GM12892 (cell line): Measurements from ENCODE around the gene SFTPA1.
"Not testable (repeated sequence)": the region's sequence is repeated elsewhere in the genome, so short reads cannot be mapped to it uniquely, and the experiment has no call there.

Experiments
- DNase-seq: peaks from one replicate; pipeline ENCODE4 v3.0.0; 2011; ENCODE audit not compliant: insufficient read length
- FAIRE-seq: peaks from 2 replicates; lab custom pipeline; 2011; peaks lifted over from hg19 to GRCh38; lab: Jason Lieb, UNC
- POLR2A ChIP-seq: IDR thresholded peaks from 2 replicates; pipeline ENCODE4 v1.6.1; 2011; ENCODE audit warnings: low read depth, low read length, control low read depth
- POLR2AphosphoS5 ChIP-seq: IDR thresholded peaks from 2 replicates; pipeline ENCODE4 v1.6.1; 2011; ENCODE audit warnings: low read depth, low read length, control low read depth
- TAF1 ChIP-seq: IDR thresholded peaks from 2 replicates; pipeline ENCODE4 v1.6.1; 2011; ENCODE audit warnings: low read depth, mild to moderate bottlenecking, control low read depth, low read length, borderline replicate concordance

The SFTPA1 gene

DNA sequence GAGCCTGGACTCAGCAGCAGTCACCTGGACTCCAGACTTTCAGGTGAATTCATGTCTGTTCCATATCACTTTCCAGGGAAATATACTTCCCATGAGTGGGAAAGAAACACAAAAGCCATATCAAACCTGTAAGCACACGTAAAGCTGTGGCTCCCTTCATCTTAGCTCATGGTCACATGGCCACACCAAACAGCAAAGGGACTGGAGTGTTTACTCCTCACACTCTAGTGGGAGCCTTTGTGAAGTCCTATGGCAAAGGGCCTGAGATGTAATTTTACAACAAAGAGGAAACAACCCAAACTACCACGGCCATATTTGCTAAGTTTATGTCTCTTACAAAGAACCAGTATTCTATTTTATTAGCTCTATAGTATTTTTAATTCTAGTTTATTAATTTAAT is 16.3 kb downstream of the SFTPA1 start:
- DNase-seq (no peak), FAIRE-seq (no peak)
- TF ChIP-seq POLR2A = no peak
- TF ChIP-seq TAF1 = no peak
- no peak for TF ChIP-seq POLR2AphosphoS5

- no peak for TF ChIP-seq POLR2AphosphoS5
- no peak for TF ChIP-seq TAF1
- TF ChIP-seq POLR2A = no peak
- DNase-seq (no peak), FAIRE-seq (no peak)
Observed at GRCh38 chr10:79628083-79628482, 17.3 kb downstream of the SFTPA1 start.

DNA sequence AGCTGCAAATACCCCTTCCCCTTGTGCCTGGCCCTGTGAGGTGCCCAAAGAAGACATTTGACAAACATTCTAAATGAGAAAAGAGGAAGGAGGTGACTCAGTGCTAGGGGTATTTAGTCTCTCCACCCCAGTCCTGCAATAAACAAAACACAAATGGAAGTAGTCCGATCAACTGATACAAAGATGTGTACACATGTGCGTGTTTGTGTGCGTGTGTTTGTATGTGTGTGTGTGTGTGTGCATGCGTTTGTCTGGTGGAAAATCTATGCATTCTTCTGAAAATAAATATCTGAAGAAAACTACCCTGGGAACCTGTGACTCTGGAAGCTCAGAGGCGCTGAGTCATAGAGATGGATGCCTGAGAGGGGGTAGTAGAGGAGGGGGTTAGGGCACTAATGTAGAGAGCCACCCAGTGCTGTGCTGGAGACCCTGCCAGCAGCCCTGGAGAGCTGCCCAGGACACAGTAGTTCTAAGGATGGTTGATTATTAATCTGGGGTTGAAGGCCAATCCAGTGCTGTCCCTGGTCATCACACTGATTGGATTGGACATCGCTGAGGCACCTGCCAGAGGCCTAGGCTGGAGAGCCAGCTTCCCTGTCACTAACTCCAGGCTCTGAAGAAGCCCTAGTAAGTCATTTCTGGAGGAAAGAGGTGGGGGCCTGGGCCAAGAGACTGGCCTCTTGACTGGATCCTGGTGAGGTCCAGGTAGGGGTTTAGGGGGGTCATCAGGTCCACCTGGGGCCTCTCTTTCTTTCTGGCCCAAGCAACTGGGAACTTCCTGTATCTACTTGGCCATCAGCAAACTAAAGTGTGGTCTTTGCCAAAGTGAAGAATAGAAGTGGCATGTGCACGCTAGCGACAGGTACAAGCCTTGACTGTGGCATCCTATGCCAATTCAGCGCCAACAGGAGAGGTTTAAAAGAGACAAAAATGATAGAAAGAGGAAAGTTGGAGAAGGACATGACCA is 18.5 kb downstream of the SFTPA1 start:
- no peak for FAIRE-seq
- no peak for DNase-seq
- no peak for TF ChIP-seq POLR2AphosphoS5
- no peak for TF ChIP-seq POLR2A
- no peak for TF ChIP-seq TAF1

- DNase-seq = no peak
- FAIRE-seq = no peak
- TF ChIP-seq TAF1 (no peak), POLR2AphosphoS5 (no peak), POLR2A (no peak)
Observed at GRCh38 chr10:79629955-79630327, 19.2 kb downstream of the SFTPA1 start.

DNA sequence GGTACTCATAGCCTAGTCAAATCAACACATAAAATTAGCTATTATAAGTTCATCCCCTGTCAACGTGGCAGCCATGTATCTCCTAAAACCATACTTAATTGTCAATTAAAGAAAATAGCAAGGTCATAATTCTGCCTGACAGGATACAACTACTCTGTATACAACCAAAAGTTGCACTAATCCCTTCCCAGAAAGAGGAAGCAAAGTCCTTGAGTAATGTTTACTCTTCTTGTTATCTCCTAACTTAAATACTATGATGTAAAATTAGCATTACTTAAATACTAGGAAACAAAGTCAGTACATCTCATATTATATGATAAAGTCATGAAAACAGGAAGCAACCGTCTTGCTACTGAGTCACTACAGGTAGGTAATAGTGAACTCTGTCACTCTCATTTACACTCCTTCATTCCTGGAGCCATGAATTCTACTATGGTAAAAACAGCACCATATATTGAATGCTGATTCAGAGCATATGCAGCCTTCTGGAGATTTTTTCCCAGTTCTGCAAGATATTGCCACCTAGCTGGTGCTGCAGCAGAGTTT is 26.0 kb downstream of the SFTPA1 start:
- not testable (repeated sequence) for DNase-seq, FAIRE-seq

DNA sequence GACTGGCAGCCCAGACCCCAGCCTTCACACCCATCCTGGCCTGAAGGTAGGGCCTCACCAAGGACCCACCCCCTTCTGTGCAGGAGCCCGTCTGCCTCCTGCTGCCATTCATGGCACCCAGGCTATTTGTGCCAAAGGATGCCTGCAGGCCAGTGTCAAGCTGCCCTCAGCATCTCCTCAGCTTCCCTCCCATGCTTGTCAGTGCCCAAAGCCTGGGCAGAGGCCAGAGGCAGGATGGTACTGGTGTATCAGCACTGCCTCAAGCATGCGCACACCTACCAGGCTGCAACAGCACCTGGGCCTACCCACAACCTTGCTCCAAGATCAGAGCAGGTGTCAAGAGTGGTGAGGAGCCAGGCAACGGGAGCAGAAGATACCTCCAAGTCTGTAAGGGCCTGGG is 27.6 kb downstream of the SFTPA1 start:
- TF ChIP-seq TAF1 = no peak
- no peak for TF ChIP-seq POLR2A
- TF ChIP-seq POLR2AphosphoS5 = no peak
- DNase-seq (no peak), FAIRE-seq (no peak)

DNA sequence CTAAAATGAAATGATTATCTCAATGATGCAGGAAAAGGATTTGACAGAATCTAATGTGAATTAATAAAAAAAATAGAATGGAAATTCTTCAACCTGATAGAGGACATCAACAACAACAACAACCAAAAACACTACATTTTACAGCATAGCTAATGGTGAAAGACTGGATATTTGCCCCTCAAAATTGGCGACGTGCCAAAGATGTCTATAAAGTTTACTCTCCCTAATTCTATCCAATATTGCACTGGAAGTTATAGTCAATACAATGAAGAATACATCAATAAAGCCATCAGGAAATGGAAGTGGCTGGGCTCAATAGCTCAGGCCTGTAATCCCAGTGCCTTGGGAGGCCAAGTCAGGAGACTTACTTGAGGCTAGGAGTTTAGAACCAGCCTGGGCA is 42.0 kb downstream of the SFTPA1 start:
- not testable (repeated sequence) for FAIRE-seq

GRCh38 chr10:79663287-79663686 is 52.5 kb downstream of the SFTPA1 start:
- not testable (repeated sequence) for FAIRE-seq, DNase-seq

More for the DNA sequence above, 42.0 kb downstream of the SFTPA1 start:
- DNase-seq = not testable (repeated sequence)

DNA sequence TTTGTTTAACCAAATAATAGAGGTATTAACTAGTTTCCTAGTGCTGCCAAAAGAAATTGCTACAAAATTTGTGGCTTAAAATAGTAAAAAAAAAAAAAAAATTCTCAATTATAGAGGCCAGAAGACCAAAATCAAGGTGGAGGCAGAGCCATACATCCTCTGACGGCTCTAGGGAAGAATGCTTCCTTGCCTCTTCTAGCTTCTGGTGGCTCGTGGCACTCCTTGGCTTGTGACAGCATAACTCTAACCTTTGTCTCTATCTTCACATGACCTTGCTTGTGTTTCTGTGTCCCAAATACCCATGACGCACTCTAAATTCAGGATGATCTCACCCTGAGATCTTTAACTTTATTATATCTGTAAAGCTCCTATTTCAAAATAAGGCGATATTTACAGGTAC is 53.9 kb downstream of the SFTPA1 start:
- not testable (repeated sequence) for FAIRE-seq, DNase-seq
